Colon (tissue), 2 donors: ENCODE results near the gene RAB31.
"Not testable (repeated sequence)": the region's sequence is repeated elsewhere in the genome, so short reads cannot be mapped to it uniquely, and the experiment has no call there.

Source experiments
- FAIRE-seq: peaks from 2 replicates; lab custom pipeline; 2012; peaks lifted over from hg19 to GRCh38; lab: Jason Lieb, UNC
- donor health status: control.
- donor health status: control.

The RAB31 gene, protein sequence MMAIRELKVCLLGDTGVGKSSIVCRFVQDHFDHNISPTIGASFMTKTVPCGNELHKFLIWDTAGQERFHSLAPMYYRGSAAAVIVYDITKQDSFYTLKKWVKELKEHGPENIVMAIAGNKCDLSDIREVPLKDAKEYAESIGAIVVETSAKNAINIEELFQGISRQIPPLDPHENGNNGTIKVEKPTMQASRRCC

DNA sequence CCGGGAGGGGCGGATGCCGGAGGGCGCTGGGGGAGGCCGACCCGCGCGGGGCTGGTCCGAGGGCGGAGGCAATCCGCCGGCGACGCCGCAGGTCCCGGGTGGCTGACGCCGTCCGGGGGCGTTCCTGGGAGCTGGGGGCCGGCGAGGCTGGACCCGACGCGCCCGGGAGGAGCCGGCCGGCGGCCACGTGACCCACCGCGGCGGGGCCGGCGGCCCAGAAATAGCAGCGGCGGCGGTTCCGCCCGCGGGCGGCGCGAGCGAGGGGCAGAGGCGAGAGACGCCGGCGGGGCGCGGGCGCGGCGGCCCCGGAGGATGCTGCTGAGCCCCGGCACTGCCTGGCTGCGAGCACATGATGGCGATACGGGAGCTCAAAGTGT, at the start of gene RAB31:
TSS of gene RAB31 (plus strand) at position 245 of the 377 bp plus-strand sequence. CDS start at position 350, 105 bp downstream.
- FAIRE-seq = no peak

DNA sequence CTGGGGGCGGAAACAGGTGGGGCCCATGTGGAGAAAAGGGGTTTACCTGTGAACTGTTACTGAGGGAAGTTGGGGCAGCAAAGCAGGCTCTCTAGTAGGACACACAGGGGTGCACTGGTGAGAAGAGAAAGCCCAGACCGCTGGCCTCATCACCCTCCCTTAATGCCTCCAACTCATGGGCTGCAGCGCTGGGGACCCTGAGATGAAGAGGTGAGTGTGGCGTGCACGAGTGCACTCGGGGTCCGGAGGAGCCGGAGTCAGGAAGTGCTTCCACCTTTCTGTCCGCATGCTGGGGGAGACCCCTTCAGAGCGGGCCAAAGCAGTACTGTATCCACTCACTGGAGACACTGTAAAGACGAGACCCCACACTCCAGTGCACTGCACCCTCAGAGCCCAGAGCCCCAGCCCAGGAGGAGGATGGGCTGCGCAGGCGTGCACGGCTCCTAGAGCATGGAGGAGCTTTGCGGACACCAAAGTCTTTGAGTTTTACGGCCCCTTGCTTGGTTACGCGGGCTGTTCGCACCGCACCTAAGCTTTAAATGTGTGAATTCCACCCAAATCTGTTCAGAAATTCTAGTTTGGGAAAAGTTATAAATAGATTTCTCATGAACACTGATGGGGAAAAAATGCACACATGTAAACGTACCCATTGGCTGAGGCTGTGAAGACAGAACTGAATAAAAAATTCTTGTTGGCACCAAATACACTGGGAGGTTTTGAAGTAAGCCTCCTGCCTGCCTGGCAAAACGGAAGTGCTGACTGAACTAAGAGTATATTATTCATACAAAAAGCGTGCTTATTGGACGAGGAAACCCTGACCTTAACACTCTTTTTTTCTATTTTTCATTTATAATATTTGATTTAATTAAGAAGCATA, 48.4 kb upstream of the RAB31 start:
- FAIRE-seq = no peak

DNA sequence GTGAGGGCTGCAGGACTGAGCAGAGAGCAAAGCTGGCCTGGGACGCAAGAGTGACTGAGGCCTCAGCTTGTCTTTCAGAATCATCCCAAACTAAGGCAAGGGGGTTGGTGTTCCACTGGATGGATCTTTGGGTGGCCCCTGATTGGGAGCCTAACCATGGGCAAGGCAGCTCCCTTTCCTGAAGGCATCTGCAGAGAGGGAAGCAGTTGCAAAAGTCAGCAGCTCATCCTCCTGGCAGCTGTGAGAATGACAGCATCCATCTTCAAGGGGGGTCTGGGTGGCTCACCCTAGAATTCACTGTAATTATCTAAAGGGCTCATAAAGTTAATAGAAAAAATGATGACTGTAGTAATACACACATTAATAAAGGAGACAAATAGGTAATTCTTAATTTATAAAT, 46.5 kb upstream of the RAB31 start:
- no peak for FAIRE-seq

DNA sequence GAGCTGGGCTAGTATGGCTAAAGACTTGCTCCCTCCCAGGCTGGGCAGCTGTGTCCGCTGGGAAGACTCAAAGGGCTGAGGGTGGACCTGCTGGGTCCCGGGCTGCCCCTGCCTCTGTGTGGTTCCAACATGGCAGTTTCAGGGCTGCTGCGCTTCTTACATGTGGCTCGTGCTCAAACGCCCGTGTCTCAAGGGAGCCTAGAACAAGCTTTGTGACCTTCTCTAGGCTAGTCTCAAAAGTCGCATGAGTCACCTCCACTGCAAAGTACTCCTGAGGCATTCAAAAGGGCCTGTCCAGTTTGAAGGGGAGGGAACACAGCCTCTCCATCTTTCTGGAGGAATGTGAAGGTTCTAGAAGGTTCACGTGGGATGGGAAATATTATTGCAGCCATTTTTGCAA, 44.7 kb upstream of the RAB31 start:
- no peak for FAIRE-seq

DNA sequence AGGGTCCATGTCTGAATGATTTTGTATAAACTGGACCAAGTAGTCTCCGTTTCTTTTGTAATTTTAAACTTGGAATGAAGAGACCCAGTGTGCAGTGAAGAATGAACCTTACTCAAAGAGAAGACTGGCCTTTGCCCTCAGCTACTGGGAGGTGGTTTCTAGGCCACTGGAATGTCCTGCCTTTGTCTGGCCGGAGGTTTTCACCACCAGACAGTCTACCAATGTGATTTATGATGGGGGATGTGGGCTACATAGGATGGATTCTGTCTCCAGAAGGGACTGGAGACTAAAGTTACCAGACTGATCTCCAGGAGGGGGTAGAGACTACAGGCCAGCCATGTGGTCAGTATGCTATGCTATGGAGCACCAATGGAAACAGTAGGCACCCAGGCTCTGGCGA, 42.8 kb upstream of the RAB31 start:
- no peak for FAIRE-seq

DNA sequence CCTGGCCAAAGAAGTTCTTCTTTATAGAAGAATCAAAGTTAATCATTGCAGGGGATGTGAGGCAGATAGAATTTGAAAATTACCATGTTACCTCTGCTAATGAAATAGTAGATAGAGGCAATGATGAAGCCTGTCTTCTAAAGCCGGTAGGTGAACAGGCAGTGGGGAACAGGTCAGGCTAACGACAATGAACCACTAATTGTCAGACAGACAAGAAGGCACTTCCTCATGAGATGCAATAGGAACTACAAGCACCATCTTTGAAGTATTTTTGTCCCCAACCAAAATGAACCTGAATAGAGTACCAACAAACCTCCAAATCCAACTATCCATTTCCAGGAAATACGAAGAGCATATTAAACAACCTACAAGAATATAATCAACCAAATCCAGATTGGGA, 41.6 kb upstream of the RAB31 start:
- FAIRE-seq = no peak

DNA sequence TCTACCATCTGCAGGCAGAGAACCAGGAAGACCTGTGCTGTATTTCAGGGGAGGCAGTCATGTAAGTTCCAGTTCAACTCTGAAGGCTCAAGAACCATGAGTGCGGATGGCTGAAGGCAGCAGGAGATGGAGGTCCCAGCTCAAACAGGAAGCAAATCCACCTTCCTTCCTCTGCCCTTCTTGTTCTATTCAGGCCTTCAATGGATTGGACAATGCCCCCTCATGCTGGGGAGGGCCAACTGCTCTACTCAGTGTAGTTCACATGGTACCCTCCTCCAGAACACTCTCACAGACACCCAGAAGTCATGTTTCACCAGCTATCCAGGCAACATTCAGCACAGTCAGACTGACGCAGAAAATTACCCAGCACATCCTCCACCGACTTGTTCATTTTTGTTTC, 39.1 kb upstream of the RAB31 start:
- FAIRE-seq = no peak

DNA sequence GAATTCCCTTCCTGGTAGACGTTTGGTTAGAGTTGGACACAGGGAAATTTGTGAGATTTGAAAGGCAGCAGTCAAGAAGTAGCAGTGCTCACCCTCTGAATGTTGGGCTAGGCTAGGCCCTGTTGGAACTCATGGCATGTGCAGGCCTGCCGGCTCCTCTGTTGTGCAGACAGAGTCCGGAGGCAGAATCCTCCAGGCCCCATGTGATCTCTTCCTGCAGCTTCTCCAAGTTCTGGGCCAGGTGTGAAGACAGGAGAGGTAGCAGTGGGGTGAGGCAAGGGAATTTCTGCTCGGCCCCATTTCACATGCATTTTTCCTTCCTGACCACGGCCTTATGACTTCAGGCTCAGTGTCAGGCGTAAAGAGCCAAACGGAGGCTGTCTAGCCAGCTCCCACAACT, 36.9 kb upstream of the RAB31 start:
- no peak for FAIRE-seq

DNA sequence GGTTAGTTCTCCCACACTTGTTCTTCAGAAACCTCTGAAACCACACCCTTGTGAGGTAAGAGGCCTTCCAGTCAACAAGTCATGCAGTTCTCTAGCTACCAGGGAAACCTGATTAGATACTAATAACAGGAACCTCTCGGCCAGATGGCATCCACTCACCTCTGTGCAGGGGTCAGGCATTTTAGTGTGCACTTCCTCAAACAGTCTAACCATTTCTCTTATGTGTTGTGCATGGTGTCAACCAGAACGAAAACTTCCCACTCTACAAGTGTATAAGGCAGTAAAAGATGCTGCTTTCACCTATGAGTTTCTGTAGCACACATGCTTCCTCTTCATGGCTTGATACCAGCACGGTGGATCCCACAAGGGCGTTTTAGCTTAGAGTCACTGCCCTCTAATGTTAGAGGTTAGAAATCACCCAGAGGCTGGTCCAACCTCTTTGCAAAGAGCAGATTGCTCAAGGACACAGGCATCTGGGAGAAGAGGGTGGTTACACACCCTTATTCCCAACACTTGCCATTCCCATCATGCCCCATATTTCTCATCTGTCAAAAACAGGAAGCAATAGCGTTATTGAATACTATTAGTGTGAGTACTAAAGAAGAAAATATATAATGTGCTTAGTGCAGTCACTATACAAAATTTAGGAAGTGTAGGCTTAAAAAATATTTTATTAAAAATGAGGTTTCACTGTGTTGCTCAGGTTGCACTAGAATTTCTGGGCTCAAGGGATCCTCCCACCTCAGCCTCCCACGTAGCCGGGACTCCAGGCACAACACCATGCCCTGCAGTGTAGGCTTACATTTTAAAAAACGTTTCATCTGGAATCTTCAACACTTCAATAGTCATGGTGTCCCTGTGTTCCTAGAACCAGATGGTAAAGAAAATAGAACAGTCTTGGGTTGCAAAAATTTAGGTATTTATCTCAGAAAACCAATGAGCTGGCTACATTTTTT, 34.5 kb upstream of the RAB31 start:
- no peak for FAIRE-seq

DNA sequence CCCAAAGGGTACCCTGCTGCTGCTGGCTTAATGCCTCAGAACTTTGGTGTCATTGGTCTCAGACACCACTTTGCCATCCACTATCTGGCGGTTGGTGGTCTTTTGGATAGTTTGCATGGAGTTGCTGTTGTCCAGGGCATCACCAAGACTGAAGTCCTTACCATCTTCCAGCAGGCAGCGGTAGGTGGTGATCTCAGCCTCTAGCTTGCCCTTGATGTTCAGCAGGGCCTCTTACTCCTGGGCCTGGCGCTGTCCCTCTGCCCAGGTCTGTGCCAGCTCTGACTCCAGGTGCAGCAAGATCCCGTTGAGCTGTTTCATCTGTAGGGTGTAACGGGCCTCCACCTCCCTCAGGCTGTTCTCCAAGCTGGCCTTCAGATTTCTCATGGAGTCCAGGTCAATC, 29.9 kb upstream of the RAB31 start:
- FAIRE-seq = not testable (repeated sequence)

DNA sequence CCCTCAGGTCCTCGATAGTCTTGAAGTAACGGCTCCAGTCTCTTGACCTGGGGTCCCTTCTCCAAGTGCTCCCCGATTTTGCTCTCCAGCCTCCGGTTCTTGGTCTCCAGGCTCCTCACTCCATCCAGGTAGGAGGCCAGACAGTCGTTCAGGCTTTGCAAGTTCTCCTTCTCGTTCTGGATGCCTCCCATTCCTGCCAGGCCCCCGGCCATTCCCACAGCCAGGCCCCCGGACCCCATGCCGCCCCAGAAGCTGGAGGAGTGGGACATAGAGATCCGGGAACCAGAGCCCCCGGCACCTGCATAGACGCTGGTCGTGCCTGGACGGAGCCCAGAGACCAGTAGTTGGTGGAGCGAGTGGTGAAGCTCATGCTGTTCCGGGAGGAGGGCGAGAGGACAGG, 29.0 kb upstream of the RAB31 start:
- no peak for FAIRE-seq

DNA sequence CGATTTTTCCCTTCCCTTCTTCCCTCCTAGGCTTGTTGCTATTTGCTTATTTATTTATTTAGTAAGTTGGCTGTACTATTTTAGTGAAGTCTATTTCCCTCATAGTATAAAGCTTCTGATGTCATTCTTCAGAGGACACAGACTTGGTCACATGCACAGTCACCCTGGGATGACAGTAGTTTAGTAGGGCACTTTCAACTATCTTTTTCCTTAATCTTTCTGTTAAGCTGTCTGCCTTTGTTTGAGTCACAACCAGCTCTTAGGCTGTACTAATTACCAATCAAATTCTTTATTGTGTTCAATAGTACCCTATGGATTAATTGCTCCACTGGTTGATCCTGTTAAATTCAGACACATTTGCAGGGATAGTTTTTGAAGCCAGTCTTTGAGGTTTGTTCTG, 26.9 kb upstream of the RAB31 start:
- FAIRE-seq = no peak

DNA sequence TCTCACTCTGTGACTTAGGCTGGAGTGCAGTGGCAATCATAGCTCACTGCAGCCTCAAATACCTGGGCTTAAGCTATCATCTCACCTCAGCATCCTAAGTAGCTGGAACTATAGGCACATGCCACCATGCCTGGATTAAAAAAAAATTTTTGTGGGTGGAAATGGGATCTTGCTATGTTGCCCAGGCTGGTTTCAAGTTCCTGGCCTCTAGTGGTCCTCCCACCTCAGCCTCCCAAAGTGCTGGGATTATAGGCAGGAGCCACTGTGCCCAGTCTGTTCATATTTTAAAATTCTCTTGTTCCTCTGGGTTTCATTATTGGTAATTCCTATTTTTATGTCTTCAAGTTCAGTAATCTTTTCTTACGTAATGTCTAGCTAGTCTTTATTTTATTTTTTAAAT, 25.5 kb upstream of the RAB31 start:
- no peak for FAIRE-seq

DNA sequence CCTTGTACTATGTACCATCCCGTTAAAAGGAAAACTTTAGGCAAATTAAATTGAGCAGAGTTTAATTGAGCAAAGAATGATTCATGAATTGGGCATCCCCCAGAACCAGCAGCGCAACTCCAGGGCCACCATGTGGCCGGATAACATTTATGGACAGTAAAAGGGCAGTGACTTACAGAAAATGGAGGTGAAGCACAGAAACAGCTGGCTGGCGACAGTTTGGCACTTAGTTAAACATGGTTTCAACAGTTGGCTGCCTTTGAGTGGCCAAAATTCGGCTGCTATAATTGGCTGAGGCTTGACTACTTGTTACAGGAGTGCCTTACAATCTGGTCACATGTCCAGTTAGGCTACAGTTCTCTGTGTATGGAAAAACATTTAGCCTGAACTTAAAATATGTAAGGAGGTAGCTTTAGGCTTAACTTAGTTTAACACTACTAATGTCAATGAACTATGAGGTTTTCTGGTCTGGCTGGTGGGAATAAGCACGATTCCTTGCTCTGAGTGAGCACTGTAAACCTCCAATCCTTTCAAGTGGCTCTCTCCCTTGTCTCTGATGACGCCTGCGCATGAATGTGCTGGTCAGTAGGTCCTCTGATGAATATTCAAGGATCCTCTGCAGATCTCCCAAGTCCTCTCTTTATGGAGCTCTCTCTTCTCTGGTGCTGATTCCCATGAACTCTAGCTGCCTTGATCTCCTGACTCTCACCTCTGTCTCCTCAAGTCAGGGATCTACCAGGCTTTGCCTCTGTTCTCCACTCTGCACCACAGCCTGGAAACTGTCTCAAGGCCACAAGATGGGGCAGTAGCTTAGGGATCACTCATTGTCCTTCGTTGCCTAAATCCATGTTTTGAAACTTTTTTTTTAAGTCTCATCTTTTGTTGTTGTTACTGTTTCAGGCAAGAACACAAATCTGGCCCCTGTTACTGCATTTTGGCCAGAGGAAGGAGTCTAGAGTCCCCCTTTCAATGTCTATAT, 24.4 kb upstream of the RAB31 start:
- FAIRE-seq = no peak

DNA sequence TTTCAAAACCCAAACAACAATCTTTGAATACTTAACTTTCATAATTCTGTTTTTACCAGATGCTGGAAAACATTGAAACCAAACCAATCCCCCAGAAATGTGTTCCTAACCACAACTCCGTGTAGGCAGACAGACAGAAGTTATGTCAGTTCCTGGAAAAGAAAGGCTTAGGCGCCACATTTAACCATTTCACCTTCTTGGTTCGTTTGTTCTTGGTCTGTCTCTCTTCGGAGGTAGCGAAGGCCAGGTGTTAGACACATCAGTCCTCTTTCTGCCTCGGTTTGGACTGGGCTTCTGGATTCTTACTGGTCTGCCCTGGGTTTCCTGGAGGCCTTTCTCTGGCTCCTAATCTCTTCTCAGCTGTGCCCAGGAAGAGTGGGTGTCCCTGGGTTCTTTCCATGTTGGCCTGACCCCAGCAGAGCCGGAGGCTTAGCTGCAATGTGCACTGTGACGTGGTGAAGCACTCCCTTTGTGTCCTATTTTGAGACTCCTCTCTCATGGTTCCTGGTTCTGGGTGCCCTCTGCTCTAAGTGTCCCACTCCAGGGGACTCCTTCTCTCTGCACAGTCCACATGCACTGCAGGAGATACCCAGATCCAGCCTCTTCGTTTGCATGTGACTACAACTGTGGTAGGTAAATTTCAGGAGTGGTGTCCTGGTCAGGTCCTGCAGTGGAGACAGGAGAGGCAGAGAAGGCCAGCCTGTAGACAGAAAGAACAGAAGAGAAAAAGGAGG, 23.1 kb upstream of the RAB31 start:
- FAIRE-seq = no peak

DNA sequence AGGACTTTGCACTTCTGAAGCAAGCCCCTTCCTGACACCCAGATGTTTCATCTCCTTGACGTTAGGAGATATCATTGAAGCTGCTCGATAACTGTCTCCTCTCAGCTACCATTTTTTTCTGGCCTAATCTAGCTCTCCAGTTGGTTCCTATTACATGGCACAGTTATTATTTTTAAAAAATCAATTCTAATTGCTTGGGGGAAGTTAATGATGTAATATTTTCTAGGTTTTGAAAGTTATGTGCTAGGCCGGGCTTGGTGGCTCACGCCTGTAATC, 22.5 kb upstream of the RAB31 start:
- no peak for FAIRE-seq

DNA sequence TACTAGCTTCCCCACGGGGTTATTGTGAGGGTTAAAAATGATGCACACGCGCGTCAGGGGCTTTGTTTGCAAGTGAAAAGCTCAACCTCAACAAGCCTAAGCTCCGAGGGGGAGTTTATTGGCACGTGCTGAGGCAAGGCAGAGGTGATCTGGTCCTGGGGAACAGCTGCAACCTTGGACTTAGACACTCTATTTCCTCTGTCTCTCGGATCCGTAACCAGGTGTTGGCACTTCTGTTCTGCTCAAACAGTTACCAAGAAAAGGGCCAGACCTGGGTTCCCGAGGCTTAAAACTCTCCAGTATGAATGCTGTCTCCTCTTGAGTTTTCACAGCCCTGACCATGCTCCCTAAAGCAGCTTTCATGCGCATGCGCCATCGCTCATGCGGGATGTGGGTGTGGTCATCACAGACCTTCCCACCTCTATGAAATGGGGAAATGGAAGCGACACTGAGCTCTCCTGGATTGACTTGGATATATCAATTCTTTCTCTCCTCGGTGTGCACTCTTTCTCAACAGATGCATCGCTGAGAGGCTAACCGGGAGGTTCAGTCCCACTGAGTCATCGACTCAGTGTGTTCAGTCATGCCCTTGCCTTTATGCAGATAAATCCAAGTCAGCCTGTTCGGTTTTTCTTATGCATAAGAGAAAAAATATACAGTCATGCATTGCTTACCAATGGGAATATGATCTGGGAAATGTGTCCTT, 19.9 kb upstream of the RAB31 start:
- no peak for FAIRE-seq

DNA sequence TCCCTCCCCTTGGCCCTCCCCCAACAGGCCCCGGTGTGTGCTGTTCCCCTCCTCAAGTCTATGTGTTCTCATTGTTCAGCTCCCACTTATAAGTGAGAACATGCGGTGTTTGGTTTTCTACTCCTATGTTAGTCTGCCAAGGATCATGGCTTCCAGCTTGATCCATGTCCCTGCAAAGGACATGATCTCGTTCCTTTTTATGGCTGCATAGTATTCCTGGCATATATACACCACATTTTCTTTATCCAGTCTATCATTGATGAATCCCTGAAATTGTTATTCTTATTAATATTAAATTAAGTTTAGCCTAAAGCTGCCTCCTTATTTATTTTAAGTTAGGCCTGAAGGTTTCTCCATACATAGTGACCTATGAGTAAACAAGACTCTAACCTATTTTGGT, 18.8 kb upstream of the RAB31 start:
- no peak for FAIRE-seq

DNA sequence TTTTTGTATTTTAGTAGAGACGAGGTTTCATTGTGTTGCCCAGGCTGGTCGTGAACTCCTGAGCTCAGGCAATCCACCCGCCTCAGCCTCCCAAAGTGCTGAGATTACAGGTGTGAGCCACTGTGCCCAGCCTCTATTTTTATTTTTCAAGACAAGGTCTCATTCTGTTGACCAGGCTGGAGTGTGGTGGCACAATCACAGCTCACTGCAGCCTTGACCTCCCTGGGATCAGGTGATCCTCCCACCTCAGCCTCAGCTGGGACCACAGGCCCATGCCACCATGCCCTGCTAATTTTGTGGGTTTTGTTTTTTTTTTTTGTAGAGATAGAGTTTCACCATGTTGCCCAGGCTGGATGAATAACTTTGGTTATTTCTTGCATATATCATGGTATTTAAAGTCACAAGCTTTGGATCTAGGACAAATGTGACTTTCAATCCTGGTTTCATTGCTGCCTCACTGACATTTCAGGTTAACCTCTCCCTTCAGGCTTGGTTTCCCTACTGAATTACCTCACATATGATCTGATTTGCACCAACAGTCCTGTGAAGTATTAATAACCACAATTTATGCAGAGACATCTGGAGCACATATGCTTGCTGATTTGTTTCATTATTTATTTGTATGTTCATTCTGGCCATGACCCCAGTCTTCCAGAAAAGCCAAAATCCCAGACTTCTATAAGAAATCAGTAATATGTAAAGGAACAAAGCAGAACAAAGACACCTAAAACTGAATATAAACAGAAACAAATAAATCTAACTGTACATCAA, 17.5 kb upstream of the RAB31 start:
- FAIRE-seq = no peak

DNA sequence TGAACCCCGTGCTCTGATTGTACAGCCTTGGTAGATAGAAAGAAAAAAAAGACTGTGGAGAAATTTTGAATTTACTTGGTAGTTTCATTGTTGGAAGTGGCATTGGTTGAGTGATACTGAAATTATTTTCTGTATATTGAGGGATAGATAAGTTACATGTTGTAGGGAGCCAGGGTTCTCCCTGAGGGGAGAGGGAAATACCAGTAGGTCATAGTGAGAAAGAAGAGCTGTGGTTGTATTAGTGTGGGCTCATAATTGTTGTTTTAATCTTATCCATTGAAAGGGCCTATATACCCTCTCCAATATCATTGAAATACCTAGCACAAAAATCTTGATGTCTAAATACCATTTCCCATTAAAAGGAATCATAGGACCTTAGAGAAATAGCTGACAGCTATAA, 16.9 kb upstream of the RAB31 start:
- FAIRE-seq = no peak
